NCI-H1092 (cell line): ENCODE measurements around the gene AANAT.

Experiments
- DNase-seq: peaks from one replicate; lab custom pipeline; 2025; lab: John Stamatoyannopoulos, UW

The AANAT gene

DNA sequence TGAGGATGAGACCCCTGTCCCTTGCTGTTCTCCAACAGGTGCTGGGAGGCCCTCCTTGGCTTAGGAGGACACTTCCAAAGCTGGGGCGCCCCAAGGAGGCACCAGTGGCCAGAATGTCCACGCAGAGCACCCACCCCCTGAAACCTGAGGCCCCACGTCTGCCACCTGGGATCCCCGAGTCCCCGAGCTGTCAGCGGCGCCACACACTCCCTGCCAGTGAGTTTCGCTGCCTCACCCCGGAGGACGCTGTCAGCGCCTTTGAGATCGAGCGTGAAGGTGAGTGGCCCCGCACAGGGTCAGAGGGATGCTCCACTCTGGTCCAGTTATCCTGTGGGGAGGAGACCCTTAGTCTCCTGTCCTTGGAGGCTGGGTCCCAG, 1.2 kb downstream of the AANAT start:
- no peak for DNase-seq

DNA sequence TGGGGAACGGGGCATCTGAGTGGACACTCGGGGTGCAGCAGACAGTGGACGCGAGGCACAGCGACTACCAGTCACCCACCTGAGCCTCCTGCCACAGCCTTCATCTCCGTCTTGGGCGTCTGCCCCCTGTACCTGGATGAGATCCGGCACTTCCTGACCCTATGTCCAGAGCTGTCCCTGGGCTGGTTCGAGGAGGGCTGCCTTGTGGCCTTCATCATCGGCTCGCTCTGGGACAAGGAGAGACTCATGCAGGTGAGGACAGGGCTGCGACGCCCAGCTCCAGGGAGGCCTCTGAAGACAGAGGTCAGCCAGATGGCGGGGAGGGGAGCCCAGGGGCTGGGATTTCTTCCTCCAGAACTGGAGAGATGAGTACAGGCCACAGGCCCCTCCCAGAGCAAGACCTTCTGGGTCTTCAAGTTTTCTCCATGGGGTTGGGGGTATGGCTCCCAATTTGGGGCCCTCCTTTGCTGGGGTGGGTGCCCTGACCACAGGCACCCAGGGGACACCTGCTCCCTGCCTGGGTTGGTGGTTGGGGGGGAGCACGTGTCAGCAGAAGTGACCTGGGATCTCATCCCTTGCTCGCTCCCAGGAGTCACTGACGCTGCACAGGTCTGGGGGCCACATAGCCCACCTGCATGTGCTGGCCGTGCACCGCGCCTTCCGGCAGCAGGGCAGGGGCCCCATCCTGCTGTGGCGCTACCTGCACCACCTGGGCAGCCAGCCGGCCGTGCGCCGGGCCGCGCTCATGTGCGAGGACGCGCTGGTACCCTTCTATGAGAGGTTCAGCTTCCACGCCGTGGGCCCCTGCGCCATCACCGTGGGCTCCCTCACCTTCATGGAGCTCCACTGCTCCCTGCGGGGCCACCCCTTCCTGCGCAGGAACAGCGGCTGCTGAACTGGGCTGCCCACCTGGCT, 1.9 kb downstream of the AANAT start:
- DNase-seq: no peak

DNA sequence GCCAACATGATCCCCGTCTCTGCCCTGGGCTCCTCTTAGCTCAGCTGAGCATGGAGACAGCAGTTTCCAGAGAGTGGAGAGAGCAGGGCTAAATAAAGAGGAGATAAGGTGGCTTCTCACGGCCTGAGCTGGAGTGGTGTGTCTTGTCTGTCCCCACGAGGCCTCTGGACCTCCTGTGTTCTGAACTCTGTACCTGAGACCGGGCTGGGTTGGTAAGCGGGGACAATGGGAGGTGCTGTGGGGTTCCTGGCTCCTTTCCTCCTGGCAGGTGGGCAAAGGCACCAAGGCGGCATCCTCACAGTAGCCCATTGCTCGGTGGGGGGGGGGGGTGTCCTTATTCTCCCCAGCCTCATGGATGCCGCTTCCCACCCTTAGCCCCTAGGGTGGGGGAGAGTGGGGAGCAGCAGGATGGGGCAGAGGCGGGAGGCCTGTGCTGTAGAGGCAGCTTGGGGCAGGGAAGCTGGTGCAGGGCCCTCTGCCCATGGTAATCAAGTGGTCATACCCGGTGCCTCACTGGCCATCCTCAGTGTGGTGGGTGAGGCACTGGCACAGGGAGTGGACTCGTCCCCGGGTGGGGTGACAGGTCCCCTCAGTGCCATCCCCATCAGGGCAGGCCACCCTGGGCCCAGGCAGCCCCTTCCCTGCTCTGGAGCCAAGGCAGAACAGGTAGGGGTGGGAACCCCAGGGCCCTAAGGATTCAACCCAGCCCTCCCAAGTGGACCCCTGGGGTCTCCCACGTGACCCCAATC, 2.8 kb downstream of the AANAT start:
- no peak for DNase-seq

DNA sequence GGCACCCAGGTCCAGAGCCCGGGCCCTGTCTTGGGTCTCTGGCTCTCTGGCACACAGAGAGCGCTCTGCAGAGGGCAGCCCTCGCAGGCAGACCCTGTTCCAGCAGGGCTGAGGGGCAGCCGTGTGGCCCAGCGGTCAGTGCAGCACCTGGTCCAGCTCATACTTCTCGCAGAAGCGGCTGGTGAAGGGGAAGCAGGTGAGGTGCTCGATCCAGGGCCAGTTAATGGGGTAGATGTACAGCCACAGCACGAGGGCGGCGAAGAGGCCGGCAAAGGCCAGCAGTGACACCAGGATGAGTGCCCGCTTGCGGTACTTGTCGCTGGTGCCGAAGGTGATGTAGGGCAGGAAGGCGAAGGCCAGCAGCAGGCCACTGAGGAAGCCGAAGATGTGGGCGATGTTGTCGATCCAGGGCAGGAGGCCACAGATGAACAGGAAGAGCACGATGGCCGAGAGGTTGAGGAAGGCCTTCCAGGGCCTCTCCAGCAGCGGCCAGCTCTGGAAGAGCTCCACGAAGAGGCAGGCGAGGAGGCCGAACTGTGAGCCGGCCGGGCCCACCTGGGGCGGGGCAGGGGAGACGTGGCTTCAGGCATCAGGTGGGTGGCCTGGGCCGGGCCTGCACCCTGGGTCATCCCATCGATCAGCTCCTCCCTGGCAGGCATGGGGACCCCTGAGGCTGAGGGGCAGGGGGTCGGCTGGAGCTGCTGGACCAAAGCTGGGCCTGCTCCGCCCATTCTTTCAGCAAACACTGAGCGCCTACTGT, 4.3 kb downstream of the AANAT start:
- no peak for DNase-seq

DNA sequence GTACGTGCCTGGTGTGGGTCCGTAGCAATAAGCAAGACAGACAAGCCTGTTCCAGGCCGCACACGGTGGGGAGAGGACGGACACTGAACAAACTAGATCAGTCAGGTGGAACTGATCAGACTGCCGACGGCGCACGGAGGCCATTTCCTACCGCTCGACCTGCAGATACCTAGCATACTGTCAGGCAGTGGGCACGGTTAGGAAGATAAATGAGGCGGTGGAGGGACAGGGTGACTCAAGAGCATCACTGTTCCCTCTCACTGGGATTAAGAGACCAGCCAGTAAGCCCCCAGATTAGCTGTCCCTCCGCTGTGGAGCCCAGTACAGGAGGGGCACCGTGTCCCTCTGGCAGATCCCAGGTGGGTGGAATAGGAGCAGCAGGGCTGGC, 4.8 kb downstream of the AANAT start:
- DNase-seq: no peak

DNA sequence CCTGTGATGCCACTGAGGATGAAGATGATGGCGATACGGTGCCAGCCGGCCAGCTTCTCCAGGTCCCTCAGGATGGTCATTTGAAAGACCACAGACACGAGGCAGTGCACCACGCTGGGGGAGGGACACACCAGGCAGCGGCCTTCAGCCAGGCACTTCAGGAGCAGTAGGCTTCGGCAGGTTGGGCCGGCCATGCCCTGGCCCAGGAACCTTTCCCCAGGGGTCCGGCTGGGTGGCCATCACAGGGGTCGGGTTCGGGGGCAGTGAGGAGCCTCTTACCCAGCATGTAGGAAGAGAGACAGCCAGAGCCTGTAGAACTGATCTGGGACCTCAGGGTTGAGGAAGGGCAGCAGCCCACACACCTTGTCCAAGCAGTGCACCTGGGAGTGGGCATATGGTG, 5.3 kb downstream of the AANAT start:
- DNase-seq: no peak

DNA sequence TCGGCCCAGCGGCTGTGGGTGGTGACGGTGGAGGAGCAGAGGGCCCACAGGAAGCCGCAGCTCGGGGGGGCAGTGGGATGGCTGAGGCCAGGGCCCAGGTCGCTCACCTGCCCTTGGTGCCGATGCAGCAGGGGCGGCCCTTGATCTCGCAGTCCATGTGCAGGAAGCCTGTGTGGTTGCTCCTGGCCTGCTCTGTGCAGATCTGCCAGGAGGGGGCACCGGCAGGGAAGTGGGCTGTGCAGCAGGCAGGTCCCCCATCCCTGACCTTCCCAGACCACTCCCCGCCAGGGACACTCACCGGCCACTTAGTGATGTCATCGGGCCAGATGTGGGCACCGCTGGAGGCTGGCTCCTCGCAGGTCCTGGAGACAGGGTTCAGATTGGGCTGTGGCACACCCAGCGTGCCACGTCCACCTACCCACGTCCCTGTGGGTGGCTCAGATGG, 6.2 kb downstream of the AANAT start:
- DNase-seq: no peak

DNA sequence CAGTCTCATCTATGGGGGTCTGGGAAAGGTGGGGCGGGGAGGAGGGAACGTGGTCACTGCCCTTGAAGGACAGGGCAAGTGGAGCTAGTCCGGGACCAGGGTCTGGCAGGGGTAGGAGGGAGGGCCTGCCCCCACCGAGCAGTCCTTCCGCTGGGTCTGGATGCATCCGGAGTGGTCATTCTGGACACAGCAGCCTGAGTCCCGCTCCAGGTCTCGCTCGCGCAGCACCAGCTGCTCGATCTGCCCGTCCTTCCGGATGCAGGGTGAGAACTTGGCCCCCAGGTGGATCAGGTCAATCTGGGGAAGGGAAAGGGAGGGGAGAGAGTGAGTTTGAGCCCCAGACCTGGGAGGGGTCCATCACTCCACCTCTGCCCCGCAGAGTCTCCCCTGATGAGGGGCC, 6.8 kb downstream of the AANAT start:
- no peak for DNase-seq

DNA sequence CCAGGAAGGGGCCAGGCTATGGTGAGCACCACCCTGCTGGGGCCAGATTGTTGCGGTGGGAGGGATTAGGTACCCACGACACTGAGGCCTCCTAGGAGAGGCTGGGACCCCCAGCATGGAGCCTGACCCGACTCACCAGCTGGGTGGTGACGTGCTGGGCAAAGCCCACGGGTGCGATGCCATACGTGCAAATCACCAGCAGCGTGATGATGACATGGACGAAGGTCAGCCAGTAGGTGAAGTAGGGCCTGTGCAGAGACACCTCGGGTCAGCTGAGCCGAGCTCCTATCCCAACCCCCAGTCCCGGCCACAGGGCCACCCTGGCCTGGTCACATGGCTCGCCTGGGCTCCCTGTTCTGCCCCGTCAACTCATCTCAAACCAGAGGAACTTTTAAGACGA, 7.5 kb downstream of the AANAT start:
- no peak for DNase-seq

DNA sequence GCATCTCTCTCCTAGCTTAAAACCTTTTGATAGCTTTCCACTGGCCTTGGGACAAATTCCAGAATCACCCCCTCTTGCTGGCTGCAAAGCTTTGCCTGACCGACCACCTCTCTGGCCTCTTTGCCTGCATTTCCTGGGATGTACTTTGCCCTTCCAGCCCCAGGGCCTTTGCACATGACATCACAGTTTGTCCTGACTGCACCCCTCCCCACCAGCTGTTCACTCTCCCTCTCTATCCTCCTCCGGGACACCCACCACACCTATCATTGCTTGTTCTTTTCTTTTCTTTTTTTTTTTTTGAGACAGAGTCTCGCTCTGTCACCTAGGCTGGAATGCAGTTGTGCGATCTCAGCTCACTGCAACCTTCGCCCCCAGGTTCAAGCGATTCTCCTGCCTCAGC, 7.9 kb downstream of the AANAT start:
- DNase-seq: no peak

DNA sequence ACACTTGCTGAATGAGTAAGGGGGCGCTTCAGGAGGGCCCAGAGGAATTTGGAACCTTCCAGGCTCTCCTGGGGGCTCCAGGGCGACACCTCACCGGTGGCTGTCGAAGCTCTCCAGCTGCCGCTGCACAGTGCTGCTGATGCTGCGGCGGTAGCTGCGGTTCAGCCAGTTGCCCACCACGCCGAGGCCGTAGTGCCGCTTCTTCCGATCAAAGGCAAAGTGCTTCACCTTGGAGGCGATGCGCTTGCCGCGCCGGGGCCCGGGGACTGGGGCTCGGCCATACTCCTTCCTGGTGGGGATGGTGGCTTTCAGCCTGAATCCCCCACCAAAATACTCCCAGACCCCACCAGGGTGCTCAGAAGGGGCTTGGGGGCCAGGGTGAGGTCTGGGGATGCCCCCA, 9.3 kb downstream of the AANAT start:
- DNase-seq: no peak

DNA sequence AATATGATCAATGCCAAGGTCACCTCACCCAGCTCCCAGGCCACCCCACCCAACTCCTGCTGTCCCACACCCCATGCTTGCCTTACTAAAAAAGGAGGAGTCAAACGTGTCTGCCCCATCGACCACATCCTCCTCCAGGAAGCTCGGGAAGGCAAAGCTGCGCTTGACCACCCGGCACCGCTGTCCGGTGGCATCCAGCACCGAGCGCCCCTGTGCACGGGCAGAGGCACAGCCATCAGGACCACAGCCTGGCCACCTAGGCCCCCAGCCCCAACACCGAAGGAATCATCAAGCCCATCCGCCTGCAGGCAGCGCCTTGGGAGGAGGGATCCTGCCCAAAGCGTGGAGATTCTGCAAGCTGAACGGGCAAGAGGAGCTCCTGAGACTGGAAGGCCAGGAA, 10.2 kb downstream of the AANAT start:
- no peak for DNase-seq

DNA sequence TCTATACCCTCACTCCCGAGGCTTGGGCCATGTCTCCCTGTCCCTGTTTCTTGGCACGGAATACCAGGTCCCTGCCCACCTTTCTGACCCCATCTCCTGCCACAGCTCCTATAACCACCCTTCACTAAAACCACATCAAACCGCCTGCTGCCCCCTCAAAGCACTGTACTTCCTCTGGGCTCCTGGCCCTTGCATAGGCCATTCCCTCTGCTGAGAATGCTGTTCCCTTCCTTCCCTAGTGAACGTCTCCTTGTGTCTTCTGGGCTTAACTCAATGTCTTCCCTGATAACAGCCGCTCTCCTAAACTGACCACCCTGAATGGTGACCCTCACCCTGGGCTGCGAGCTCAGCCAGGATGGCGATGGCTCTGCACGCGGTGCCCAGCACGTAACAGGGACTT, 10.7 kb downstream of the AANAT start:
- DNase-seq: no peak

DNA sequence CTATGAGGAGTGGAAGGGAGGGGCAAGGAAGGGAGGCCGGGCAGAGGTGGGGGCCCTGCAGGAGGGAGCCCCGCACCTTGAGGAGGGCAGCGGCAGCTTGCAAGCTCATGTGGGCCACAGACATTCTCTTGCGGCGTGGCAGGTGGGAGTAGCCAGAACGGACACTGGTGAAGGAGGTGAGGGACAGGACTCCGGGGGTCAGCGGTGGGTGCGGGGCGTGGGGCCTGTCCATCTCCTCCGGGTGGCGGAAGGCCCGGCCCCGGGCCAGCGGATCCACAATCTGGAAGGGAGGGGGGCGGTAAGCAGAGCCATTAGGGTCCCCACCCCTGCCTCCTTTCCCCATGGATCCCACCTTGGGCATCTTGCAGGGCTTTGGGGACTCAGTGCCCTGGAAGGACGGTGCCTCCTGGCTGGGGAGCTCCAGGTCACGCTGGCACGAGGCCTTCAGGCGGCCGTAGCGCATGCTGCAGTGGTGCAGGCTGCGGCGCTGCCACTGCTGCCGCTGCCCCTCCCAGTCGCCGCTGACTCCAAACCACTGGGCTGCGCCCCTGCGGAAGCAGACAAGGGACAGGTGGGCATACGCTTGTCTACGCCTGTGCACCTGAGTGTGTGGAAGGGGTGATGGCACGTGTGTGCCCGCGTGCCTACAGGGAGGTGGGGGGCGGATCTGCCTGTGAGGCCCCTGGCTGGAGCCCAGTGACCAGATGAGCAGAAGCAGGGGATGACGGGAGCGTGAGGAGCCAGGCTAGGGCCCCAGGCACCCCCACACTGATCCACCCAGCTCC, 11.5 kb downstream of the AANAT start:
- DNase-seq: no peak

DNA sequence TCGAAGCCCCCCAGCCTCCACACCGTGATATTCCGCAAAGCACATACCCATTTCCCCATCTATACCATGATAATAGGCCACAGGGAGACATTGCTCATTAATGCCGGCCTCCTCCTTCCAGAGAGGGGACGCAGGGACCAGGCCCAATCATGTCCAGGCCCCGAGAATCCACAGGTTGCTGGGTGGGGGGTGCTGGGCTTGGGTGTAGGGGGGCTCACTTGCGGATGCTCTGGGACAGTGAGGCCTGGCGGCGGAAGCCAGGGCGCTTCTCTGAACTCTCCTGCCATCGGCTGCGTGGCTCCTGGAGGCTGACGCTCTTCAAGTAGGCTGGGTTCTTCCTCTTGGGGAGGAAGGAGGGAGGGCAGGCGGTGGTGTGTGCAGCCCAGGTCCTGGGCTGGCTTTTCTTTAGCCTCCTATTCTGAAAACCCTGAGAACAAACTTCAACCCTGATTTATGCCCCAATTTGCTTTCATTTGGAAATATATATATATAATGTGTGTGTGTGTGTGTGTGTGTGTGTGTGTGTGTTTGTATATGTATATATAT, 12.2 kb downstream of the AANAT start:
- no peak for DNase-seq

DNA sequence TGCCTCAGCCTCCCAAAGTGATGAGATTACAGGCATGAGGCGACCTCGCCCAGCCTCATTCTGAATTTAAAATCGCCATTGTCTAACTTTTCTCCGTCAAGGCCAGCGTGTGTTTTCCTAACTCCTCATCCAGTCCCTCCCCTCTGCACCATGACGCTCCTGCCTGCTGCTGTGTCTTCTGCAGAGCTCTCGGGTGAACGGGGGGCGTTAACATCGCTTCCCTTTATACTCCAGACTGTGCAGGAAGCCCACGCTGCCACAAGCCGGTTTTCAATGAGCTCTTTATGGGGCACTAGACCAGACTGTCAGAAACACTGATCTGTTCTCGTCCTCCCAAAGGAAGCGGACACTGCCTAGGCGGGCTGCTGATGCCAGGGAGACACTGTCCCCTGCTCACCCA, 13.2 kb downstream of the AANAT start:
- DNase-seq: no peak

DNA sequence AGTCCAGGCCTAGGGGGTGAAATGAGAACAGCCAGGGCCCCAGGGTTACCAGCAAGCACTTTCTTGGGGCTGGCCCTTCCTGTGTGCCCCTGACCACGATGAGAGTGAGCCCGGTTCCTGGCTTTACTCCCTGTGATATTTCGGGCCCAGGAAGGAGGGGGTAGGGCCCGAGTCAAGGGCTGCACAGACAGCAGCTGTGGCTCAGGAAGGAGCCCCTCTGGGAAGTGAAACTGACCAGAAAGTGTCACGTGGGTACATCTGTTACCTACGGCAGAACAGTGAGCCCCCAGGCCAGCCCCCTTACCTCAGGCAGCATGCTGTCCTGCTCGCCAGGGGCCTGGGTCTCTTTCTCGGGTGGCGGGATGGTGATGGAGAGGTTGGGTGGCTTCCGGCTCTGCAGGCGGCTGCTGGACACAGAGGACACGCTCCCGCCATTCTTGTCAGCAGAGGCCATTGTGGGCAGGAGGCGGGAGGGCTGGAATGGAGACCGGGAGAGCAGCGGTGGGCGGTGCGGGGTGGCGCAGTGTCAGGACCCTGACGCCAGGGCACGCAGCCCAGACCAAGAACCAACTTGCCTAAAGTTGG, 13.8 kb downstream of the AANAT start:
- no peak for DNase-seq

DNA sequence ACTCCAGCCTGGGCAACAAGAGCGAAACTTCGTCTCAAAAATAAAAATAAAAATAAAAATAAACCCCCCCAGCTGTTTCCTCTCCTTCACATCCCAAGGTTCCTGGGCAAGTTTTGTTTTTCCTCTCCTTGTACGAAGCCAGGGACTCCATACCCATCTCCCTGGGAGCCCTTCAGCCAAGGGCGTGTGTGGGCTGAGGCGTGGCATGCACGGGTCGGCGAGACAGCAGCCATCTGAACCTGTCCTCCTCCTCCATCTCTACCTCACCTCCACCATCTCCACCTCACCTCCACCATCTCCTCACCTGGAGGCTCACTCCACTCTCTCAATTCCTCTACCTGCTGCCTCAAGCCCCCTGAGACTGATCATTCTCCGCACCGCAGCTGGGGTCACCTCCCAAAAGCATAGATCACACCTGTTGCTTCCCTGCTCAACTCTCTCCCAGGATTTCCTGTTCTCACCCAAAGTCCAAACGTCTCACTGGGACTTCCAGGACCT, 16.9 kb downstream of the AANAT start:
- DNase-seq: no peak

DNA sequence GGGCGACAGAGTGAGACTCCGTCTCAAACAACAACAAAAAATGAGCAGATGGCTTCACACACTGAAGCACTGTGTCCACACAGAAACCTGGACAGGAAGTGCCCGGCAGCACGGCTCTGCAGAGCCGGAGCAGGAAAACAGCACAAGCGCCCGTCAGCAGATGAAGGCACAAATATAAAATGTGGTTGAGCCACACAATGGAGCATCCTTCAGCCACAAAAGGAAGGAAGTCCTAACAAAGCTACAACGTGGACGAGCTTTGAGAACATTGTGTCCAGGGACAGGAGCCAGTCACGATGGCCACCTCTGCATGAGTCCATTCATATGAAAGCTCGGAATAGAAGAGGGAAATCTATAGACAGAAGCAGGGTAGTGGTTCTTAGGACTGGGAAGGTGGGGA, 18.2 kb downstream of the AANAT start:
- no peak for DNase-seq

DNA sequence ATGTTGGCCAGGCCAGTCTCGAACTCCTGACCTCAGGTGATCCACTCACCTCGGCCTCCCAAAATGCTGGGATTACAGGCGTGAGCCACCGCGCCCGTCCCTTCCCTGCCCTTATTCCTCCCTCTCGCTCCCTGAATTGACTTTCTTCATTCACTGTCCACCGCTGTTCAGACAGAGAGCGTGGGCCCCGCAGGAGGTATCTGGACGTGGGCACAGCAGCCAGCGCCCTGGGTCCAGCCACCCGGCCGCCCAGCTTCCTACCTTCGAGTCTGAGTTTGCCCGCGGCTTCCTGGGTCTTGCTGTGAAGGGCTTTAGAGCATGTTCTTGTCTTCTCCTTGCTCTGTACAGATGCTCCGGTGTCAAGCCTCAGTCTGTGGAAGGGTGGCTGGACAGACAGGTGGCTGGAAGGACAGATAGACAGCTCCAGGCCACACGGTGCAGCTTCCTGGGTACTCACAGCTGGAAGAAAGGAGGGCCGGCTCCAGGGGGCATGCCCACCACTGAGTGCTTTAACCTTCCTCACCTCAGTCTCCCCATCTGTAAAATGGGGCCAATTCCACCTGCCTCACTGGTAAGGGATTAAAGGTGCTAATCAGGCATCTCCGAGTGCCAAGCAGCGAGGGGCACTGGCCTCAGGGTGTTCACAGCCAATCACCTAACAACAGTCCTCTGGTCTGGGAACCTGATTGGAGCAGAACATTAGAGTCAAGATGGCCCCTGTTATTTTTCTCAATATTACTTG, 20.2 kb downstream of the AANAT start:
- DNase-seq: no peak
